ENCODE data around the gene WFDC1.
"Not testable (repeated sequence)": the region's sequence is repeated elsewhere in the genome, so short reads cannot be mapped to it uniquely, and the experiment has no call there.

The WFDC1 gene

GRCh38 chr16:84339766-84340165, 45.1 kb downstream of the WFDC1 start:
- Histone ChIP-seq H3K36me3 (ENCODE audit: insufficient read depth, low read length) (no peaks in the 10 kb centered on the region), H2AFZ (ENCODE audit: low read length, unreplicated experiment) (no peak overlapping the region), H3K4me1 (ENCODE audit: control insufficient read depth, insufficient read depth, low read length, unreplicated experiment) (no peaks in the 10 kb centered on the region), H3K27me3 (ENCODE audit: insufficient read depth, low read length) (peaks cover 32% of the 10 kb centered on the region), H3K27ac (ENCODE audit: low read depth, low read length) (no peak overlapping the region), H3K4me3 (ENCODE audit: low read depth, low read length) (no peak overlapping the region), H3K79me2 (ENCODE audit: control insufficient read depth, insufficient read depth, low read length, unreplicated experiment) (no peaks in the 10 kb centered on the region)

GRCh38 chr16:84340325-84341040, 45.8 kb downstream of the WFDC1 start:
- H2AFZ ChIP-seq (ENCODE audit: low read length, unreplicated experiment): no peak overlapping the region
- peaks cover 39% of the 10 kb centered on the region for H3K27me3 ChIP-seq (ENCODE audit: insufficient read depth, low read length)
- no peak overlapping the region for H3K27ac ChIP-seq (ENCODE audit: low read depth, low read length)
- no peaks in the 10 kb centered on the region for H3K4me1 ChIP-seq (ENCODE audit: control insufficient read depth, insufficient read depth, low read length, unreplicated experiment)
- H3K36me3 ChIP-seq (ENCODE audit: insufficient read depth, low read length): no peaks in the 10 kb centered on the region
- no peaks in the 10 kb centered on the region for H3K79me2 ChIP-seq (ENCODE audit: control insufficient read depth, insufficient read depth, low read length, unreplicated experiment)
- H3K4me3 ChIP-seq (ENCODE audit: low read depth, low read length): no peak overlapping the region

- Histone ChIP-seq H3K27ac (ENCODE audit: low read depth, low read length) (no peak overlapping the region), H3K79me2 (ENCODE audit: control insufficient read depth, insufficient read depth, low read length, unreplicated experiment) (no peaks in the 10 kb centered on the region), H3K36me3 (ENCODE audit: insufficient read depth, low read length) (no peaks in the 10 kb centered on the region), H2AFZ (ENCODE audit: low read length, unreplicated experiment) (no peak overlapping the region), H3K27me3 (ENCODE audit: insufficient read depth, low read length) (peaks cover 45% of the 10 kb centered on the region), H3K4me3 (ENCODE audit: low read depth, low read length) (no peak overlapping the region), H3K4me1 (ENCODE audit: control insufficient read depth, insufficient read depth, low read length, unreplicated experiment) (no peaks in the 10 kb centered on the region)
Measured at GRCh38 chr16:84341528-84342295, 47.0 kb downstream of the WFDC1 start.

- peaks cover 52% of the 10 kb centered on the region for H3K27me3 ChIP-seq (ENCODE audit: insufficient read depth, low read length)
- H3K79me2 ChIP-seq (ENCODE audit: control insufficient read depth, insufficient read depth, low read length, unreplicated experiment); H3K4me3 ChIP-seq (ENCODE audit: low read depth, low read length); H3K27ac ChIP-seq (ENCODE audit: low read depth, low read length); H2AFZ ChIP-seq (ENCODE audit: low read length, unreplicated experiment); H3K36me3 ChIP-seq (ENCODE audit: insufficient read depth, low read length); H3K4me1 ChIP-seq (ENCODE audit: control insufficient read depth, insufficient read depth, low read length, unreplicated experiment): not testable (repeated sequence)
Measured at GRCh38 chr16:84343800-84344199, 49.1 kb downstream of the WFDC1 start.

GRCh38 chr16:84344781-84345180, 50.1 kb downstream of the WFDC1 start:
- H3K4me3 ChIP-seq (ENCODE audit: low read depth, low read length): no peak overlapping the region
- no peaks in the 10 kb centered on the region for H3K79me2 ChIP-seq (ENCODE audit: control insufficient read depth, insufficient read depth, low read length, unreplicated experiment)
- H3K27ac ChIP-seq (ENCODE audit: low read depth, low read length): no peak overlapping the region
- H2AFZ ChIP-seq (ENCODE audit: low read length, unreplicated experiment): no peak overlapping the region
- H3K36me3 ChIP-seq (ENCODE audit: insufficient read depth, low read length): no peaks in the 10 kb centered on the region
- H3K27me3 ChIP-seq (ENCODE audit: insufficient read depth, low read length): peaks cover 54% of the 10 kb centered on the region
- no peaks in the 10 kb centered on the region for H3K4me1 ChIP-seq (ENCODE audit: control insufficient read depth, insufficient read depth, low read length, unreplicated experiment)

GRCh38 chr16:84347161-84347560, 52.5 kb downstream of the WFDC1 start:
- Histone ChIP-seq H3K4me3 (ENCODE audit: low read depth, low read length) (no peak overlapping the region), H3K27ac (ENCODE audit: low read depth, low read length) (no peak overlapping the region), H3K27me3 (ENCODE audit: insufficient read depth, low read length) (peaks cover 58% of the 10 kb centered on the region), H3K79me2 (ENCODE audit: control insufficient read depth, insufficient read depth, low read length, unreplicated experiment) (no peaks in the 10 kb centered on the region), H3K36me3 (ENCODE audit: insufficient read depth, low read length) (no peaks in the 10 kb centered on the region), H2AFZ (ENCODE audit: low read length, unreplicated experiment) (no peak overlapping the region), H3K4me1 (ENCODE audit: control insufficient read depth, insufficient read depth, low read length, unreplicated experiment) (no peaks in the 10 kb centered on the region)

- no peaks in the 10 kb centered on the region for H3K4me1 ChIP-seq (ENCODE audit: control insufficient read depth, insufficient read depth, low read length, unreplicated experiment)
- H3K27me3 ChIP-seq (ENCODE audit: insufficient read depth, low read length): peaks cover 62% of the 10 kb centered on the region
- no peak overlapping the region for H3K27ac ChIP-seq (ENCODE audit: low read depth, low read length)
- no peaks in the 10 kb centered on the region for H3K36me3 ChIP-seq (ENCODE audit: insufficient read depth, low read length)
- no peak overlapping the region for H3K4me3 ChIP-seq (ENCODE audit: low read depth, low read length)
- H3K79me2 ChIP-seq (ENCODE audit: control insufficient read depth, insufficient read depth, low read length, unreplicated experiment): no peaks in the 10 kb centered on the region
- H2AFZ ChIP-seq (ENCODE audit: low read length, unreplicated experiment): no peak overlapping the region
Measured at GRCh38 chr16:84348386-84348888, 53.8 kb downstream of the WFDC1 start.

GRCh38 chr16:84349862-84350684, 55.4 kb downstream of the WFDC1 start:
- Histone ChIP-seq H3K4me3 (ENCODE audit: low read depth, low read length) (no peak overlapping the region), H3K4me1 (ENCODE audit: control insufficient read depth, insufficient read depth, low read length, unreplicated experiment) (no peaks in the 10 kb centered on the region), H2AFZ (ENCODE audit: low read length, unreplicated experiment) (no peak overlapping the region), H3K27me3 (ENCODE audit: insufficient read depth, low read length) (peaks cover 57% of the 10 kb centered on the region), H3K79me2 (ENCODE audit: control insufficient read depth, insufficient read depth, low read length, unreplicated experiment) (no peaks in the 10 kb centered on the region), H3K36me3 (ENCODE audit: insufficient read depth, low read length) (no peaks in the 10 kb centered on the region), H3K27ac (ENCODE audit: low read depth, low read length) (no peak overlapping the region)

- no peak overlapping the region for H2AFZ ChIP-seq (ENCODE audit: low read length, unreplicated experiment)
- no peak overlapping the region for H3K4me3 ChIP-seq (ENCODE audit: low read depth, low read length)
- H3K27ac ChIP-seq (ENCODE audit: low read depth, low read length): no peak overlapping the region
- H3K27me3 ChIP-seq (ENCODE audit: insufficient read depth, low read length): peaks cover 54% of the 10 kb centered on the region
- H3K79me2 ChIP-seq (ENCODE audit: control insufficient read depth, insufficient read depth, low read length, unreplicated experiment): no peaks in the 10 kb centered on the region
- no peaks in the 10 kb centered on the region for H3K4me1 ChIP-seq (ENCODE audit: control insufficient read depth, insufficient read depth, low read length, unreplicated experiment)
- H3K36me3 ChIP-seq (ENCODE audit: insufficient read depth, low read length): no peaks in the 10 kb centered on the region
Measured at GRCh38 chr16:84350685-84351400, 56.2 kb downstream of the WFDC1 start.

GRCh38 chr16:84351630-84352029, 57.0 kb downstream of the WFDC1 start:
- Histone ChIP-seq H3K27ac (ENCODE audit: low read depth, low read length) (no peak overlapping the region), H3K27me3 (ENCODE audit: insufficient read depth, low read length) (peaks cover 57% of the 10 kb centered on the region), H3K4me1 (ENCODE audit: control insufficient read depth, insufficient read depth, low read length, unreplicated experiment) (no peaks in the 10 kb centered on the region), H3K79me2 (ENCODE audit: control insufficient read depth, insufficient read depth, low read length, unreplicated experiment) (no peaks in the 10 kb centered on the region), H3K4me3 (ENCODE audit: low read depth, low read length) (no peak overlapping the region), H3K36me3 (ENCODE audit: insufficient read depth, low read length) (no peaks in the 10 kb centered on the region), H2AFZ (ENCODE audit: low read length, unreplicated experiment) (no peak overlapping the region)
